NCI-H146 treated with DMSO at 0.1 percent for 48 hours (cell line): ENCODE results near the gene RBM33.

Experiments used
- DNase-seq: peaks from one replicate; lab custom pipeline; 2025; ENCODE audit not compliant: unreplicated experiment; lab: John Stamatoyannopoulos, UW

RBM33 gene

GRCh38 chr7:155792999-155793560 is 148.6 kb downstream of the RBM33 start:
- DNase-seq, result no peak

GRCh38 chr7:155793720-155794119 is 149.3 kb downstream of the RBM33 start:
- DNase-seq, result no peak

GRCh38 chr7:155794196-155794595 is 149.7 kb downstream of the RBM33 start:
- no peak for DNase-seq

GRCh38 chr7:155795401-155795800 is 150.9 kb downstream of the RBM33 start:
- no peak for DNase-seq

GRCh38 chr7:155795951-155796350 is 151.5 kb downstream of the RBM33 start:
- no peak for DNase-seq

GRCh38 chr7:155796381-155797261 is 152.2 kb downstream of the RBM33 start:
- DNase-seq, result peak; percentile 3

- no peak for DNase-seq
These were observed 153.1 kb downstream of the RBM33 start for GRCh38 chr7:155797262-155798250.

- no peak for DNase-seq
These were observed 154.4 kb downstream of the RBM33 start for GRCh38 chr7:155798673-155799439.

GRCh38 chr7:155799514-155799913 is 155.1 kb downstream of the RBM33 start:
- DNase-seq, result no peak

GRCh38 chr7:155800301-155800700 is 155.8 kb downstream of the RBM33 start:
- no peak for DNase-seq

GRCh38 chr7:155800741-155801267 is 156.3 kb downstream of the RBM33 start:
- no peak for DNase-seq

- no peak for DNase-seq
These were observed 157.8 kb downstream of the RBM33 start for GRCh38 chr7:155802291-155802690.

GRCh38 chr7:155802906-155803417 is 158.5 kb downstream of the RBM33 start:
- no peak for DNase-seq

- DNase-seq, result no peak
These were observed 159.2 kb downstream of the RBM33 start for GRCh38 chr7:155803418-155804376.

GRCh38 chr7:155804431-155804831 is 160.0 kb downstream of the RBM33 start:
- no peak for DNase-seq

GRCh38 chr7:155804897-155805825 is 160.7 kb downstream of the RBM33 start:
- DNase-seq, result no peak

GRCh38 chr7:155805826-155806095 is 161.3 kb downstream of the RBM33 start:
- no peak for DNase-seq
